Activated B cell treated with CpG ODN at 0.5 μM for 24 hours (primary cell): ENCODE results near the gene KSR2. TPM values are rescaled to one million over a fixed set of nuclear protein-coding genes. Genes with fewer than 3 reads are reported as not detected.

Source experiments
- ATAC-seq: fragments of 200-7000 bp; cut with Tn5 transposase; one replicate; pipeline ENCODE4 v1.10.0; 2021; ENCODE audit warnings: low read depth, mild to moderate bottlenecking, moderate library complexity
- CTCF ChIA-PET: fragments of 350-600 bp; sonication (Branson Sonifier 250); formaldehyde crosslinking; loops from one replicate; lab custom pipeline; 2021; ENCODE audit warnings: antibody characterized with exemption; lab: Charles Lee
- POLR2A ChIA-PET: fragments of 350-600 bp; sonication (Branson Sonifier 250); formaldehyde crosslinking; loops from one replicate; lab custom pipeline; 2021; ENCODE audit warnings: antibody characterized with exemption; lab: Charles Lee
- DNase-seq: peaks from one replicate; pipeline ENCODE4 v3.0.0; 2022
- H3K27ac Mint-ChIP-seq: one replicate; pipeline ENCODE4 v1.8.0; 2020; ENCODE audit warnings: mixed read lengths
- H3K27me3 Mint-ChIP-seq: one replicate; pipeline ENCODE4 v1.8.0; 2021; ENCODE audit warnings: mixed read lengths
- H3K36me3 Mint-ChIP-seq: one replicate; pipeline ENCODE4 v1.8.0; 2021; ENCODE audit warnings: low read depth, mixed read lengths
- H3K4me1 Mint-ChIP-seq: one replicate; pipeline ENCODE4 v1.8.0; 2021; ENCODE audit warnings: mixed read lengths
- H3K4me3 Mint-ChIP-seq: one replicate; pipeline ENCODE4 v1.8.0; 2020; ENCODE audit warnings: mild to moderate bottlenecking, mixed read lengths
- H3K9me3 Mint-ChIP-seq: one replicate; pipeline ENCODE4 v1.8.0; 2020; ENCODE audit warnings: mixed read lengths
- intact Hi-C: fragments of 100-400 bp; cut with micrococcal nuclease; formaldehyde crosslinking; loops from one replicate; pipeline ENCODE4 v1.15.1; 2024
- total RNA-seq: library from RNA; stranded (reverse); gene quantifications from 2 replicates; pipeline ENCODE4 v1.2.3, GENCODE V29; 2022
- TF ChIP-seq, protein P1 (sequence below): fragments of 200-600 bp; IDR thresholded peaks from one replicate; pipeline ENCODE4 v1.8.0; 2022; ENCODE audit warnings: antibody characterized with exemption, mild to moderate bottlenecking

KSR2 gene
- total RNA-seq, 1 donor from 2014 or later = not detected

DNA sequence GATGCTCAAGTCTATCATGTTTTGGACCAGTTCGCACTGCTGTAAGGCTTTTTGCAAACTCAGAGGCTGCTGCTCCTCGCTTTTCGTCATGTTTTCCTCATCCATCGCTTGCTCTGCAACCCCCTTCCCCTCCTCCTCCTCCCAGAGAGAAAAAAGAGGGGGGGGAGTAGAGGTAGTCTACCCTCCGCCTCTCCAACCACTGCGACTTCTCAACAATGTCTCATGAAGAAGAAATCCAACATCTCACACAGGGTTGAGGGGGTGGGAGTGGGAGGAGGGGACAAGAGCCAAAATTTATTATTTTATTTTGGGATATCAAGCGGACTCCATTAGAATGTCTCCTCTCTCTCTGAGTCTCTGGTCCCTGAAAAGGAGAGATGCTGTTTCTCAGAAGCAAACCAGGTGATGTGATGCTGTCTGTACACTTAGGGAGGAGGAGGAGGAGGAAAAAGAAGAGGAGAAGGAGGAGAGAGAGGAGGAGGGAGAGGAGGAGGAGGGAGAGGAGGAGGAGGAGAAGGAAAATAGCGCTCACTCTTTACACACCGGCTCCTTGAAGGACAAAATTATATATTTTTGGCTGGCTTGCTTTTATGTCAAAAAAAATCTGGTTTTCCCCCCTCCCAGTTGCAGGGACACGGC, 520 bp downstream of the KSR2 start:
- ChIA-PET CTCF (no interaction called here), POLR2A (no interaction called here)
- no peaks in the 10 kb centered on the region for H3K36me3 Mint-ChIP-seq

DNA sequence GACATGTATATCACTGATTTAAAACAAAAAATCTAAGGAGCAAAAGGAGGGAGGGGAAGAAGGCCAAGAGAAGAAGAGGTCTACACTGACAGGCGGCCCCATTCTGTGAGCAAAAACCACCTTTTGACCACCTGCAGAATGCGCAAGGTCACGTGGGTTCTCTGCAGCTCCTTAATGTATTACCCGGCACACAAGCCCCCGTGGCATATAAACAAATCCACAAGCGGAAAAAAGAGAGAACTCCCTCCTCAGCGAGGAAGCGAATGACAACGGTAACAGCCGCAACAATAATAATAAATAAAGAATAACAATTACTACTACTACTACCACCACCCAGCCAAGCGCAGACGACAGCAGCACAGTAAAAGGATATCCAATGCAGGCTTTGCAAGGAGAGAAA, 1.3 kb downstream of the KSR2 start:
- Mint-ChIP-seq H3K4me3 (no peak overlapping the region), H3K36me3 (no peaks in the 10 kb centered on the region), H3K27ac (no peak overlapping the region), H3K4me1 (peaks cover 9% of the 10 kb centered on the region), H3K9me3 (peaks cover 12% of the 10 kb centered on the region), H3K27me3 (peaks cover 37% of the 10 kb centered on the region)
- TF ChIP-seq, protein P1, sequence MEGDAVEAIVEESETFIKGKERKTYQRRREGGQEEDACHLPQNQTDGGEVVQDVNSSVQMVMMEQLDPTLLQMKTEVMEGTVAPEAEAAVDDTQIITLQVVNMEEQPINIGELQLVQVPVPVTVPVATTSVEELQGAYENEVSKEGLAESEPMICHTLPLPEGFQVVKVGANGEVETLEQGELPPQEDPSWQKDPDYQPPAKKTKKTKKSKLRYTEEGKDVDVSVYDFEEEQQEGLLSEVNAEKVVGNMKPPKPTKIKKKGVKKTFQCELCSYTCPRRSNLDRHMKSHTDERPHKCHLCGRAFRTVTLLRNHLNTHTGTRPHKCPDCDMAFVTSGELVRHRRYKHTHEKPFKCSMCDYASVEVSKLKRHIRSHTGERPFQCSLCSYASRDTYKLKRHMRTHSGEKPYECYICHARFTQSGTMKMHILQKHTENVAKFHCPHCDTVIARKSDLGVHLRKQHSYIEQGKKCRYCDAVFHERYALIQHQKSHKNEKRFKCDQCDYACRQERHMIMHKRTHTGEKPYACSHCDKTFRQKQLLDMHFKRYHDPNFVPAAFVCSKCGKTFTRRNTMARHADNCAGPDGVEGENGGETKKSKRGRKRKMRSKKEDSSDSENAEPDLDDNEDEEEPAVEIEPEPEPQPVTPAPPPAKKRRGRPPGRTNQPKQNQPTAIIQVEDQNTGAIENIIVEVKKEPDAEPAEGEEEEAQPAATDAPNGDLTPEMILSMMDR = no peak
- no peak for DNase-seq
- intact Hi-C loops = no loop called here
- ChIA-PET CTCF (no interaction called here), POLR2A (no interaction called here)
- ATAC-seq = no peak

More for the DNA sequence above, 520 bp downstream of the KSR2 start:
- TF ChIP-seq, protein P1 = no peak
- intact Hi-C loops = no loop called here
- peaks cover 12% of the 10 kb centered on the region for H3K9me3 Mint-ChIP-seq
- peaks cover 9% of the 10 kb centered on the region for H3K4me1 Mint-ChIP-seq
- no peak for ATAC-seq
- no peak overlapping the region for H3K4me3 Mint-ChIP-seq
- no peak for DNase-seq
- H3K27ac Mint-ChIP-seq = no peak overlapping the region
- peaks cover 40% of the 10 kb centered on the region for H3K27me3 Mint-ChIP-seq

DNA sequence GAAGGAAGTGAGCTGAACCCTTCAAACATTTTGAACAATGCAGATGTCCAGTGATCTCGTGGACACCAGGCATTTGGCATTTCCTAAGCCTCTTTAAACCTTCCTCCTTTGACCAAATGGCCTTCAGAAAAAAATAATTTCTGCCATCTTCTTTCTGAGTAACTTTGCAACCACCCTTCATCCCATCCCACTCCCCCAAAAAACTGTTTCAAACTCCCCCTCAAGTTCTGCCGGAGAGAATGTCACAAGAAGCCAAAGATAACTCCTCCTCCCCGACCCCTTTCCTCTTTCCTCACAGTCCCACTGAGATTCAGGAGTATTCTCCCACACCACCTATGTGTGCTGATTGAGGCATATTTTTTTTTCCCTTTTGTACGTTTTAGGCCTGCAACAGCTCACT, 1.7 kb downstream of the KSR2 start:
- no peak for DNase-seq
- ChIA-PET POLR2A (no interaction called here), CTCF (no interaction called here)
- H3K9me3 Mint-ChIP-seq = peaks cover 11% of the 10 kb centered on the region
- TF ChIP-seq, protein P1 = no peak
- no peak for ATAC-seq
- peaks cover 37% of the 10 kb centered on the region for H3K27me3 Mint-ChIP-seq
- H3K27ac Mint-ChIP-seq = no peak overlapping the region
- no peaks in the 10 kb centered on the region for H3K36me3 Mint-ChIP-seq
- H3K4me3 Mint-ChIP-seq = no peak overlapping the region
- intact Hi-C loops = no loop called here
- H3K4me1 Mint-ChIP-seq = peaks cover 9% of the 10 kb centered on the region

DNA sequence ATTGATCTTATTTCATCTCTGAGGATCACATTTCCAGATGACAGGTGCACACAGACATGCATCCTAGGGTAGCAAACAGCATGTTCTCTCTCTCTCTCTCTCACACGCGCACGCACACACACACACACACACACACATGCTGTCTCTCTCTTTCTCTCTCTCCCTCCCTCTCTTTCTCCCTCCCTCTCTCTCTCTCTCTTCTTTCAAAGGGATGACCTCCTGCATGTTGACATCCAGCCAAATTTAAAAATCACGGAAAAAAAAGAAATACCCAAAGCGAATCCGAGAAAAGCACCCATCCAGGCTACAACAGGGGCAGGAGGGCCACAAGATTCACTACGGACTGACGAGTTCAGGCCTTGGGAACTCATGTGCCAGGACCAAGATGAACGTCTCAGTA, 2.3 kb downstream of the KSR2 start:
- intact Hi-C loops = no loop called here
- H3K9me3 Mint-ChIP-seq = peaks cover 6% of the 10 kb centered on the region
- DNase-seq (no peak), ATAC-seq (no peak)
- TF ChIP-seq, protein P1 = no peak
- H3K4me3 Mint-ChIP-seq = no peak overlapping the region
- H3K4me1 Mint-ChIP-seq = peaks cover 9% of the 10 kb centered on the region
- ChIA-PET POLR2A (no interaction called here), CTCF (no interaction called here)
- H3K27ac Mint-ChIP-seq = no peak overlapping the region
- H3K36me3 Mint-ChIP-seq = no peaks in the 10 kb centered on the region
- H3K27me3 Mint-ChIP-seq = peaks cover 35% of the 10 kb centered on the region

DNA sequence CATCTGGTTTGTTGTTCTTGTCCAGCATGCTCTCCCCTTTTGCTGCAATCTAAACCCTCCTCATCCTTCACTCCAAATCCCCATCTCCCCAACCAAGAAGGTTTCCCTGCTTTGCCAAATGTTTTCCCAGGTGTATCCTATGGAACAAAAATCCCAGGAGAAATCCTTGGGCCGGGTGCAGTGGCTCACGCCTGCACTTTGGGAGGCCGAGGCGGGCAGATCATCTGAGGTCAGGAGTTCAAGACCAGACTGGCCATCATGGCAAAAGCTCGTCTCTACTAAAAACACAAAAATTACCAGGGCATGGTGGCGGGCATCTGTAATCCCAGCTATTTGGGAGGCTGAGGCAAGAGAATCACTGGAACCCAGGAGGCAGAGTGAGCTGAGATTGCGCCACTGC, 5.0 kb downstream of the KSR2 start:
- no peak for DNase-seq
- ATAC-seq = no peak
- Mint-ChIP-seq H3K4me1 (peaks cover 5% of the 10 kb centered on the region), H3K9me3 (no peaks in the 10 kb centered on the region), H3K36me3 (no peaks in the 10 kb centered on the region), H3K27ac (no peak overlapping the region), H3K27me3 (peaks cover 28% of the 10 kb centered on the region), H3K4me3 (no peak overlapping the region)
- ChIA-PET POLR2A (no interaction called here), CTCF (no interaction called here)
- TF ChIP-seq, protein P1 = no peak
- intact Hi-C loops = no loop called here
